ENCODE results near the gene CIAO2B.

The CIAO2B gene

GRCh38 chr16:66919569-66920298 lies 14.5 kb downstream of the CIAO2B start:
- no peak for DNase-seq

- no peak for DNase-seq
These were observed 15.2 kb downstream of the CIAO2B start, which contains the start of gene CDH16 for GRCh38 chr16:66918803-66919568. TSS of gene CDH16 (minus strand) at chr16:66918885. CDS start at chr16:66918065, 820 bp downstream.

- DNase-seq, result no peak
These were observed 15.8 kb downstream of the CIAO2B start for GRCh38 chr16:66918355-66918754.

DNA sequence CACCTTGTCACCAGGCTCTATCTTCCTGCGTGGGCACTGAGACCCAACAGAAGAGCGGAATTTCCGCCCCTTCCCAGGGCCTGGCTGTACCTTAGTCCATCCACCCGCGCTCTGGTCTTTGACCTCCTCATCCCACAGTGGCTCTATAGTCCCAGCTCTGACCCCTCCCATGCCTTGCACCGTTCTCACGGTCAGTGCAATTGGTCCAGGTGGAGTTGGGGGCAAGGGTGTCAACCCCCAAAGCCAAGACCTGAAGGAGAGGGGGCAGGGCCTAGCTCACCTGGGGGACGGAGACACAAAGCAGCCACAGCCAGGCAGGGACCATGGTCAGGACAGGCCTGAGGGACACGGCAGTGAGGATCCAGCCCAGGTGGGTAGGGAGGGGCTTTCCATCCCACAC lies 16.5 kb downstream of the CIAO2B start:
- no peak for DNase-seq

GRCh38 chr16:66916518-66916917 lies 17.7 kb downstream of the CIAO2B start:
- DNase-seq, result no peak

- no peak for DNase-seq
These were observed 19.2 kb downstream of the CIAO2B start for GRCh38 chr16:66915041-66915440.

DNA sequence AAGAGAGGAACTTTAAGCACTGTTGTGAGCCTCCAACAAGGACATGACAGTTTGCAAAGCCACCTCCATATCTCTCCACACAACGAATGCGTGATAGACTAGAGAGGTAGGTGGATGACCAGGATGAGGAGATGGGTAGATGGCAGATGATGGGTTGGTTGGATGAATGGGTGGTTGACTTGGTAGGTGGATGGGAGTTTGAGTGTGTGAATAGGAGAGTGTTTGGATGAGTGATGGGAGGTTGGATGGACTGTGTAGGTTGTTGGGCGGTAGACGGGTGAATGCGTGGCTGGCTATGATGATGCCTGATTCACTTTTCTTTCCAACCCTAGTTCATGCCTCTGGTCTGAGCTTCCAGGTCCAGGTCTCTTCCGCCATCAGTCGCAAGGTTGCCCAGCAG lies 19.7 kb downstream of the CIAO2B start:
- no peak for DNase-seq

GRCh38 chr16:66913711-66914110 lies 20.5 kb downstream of the CIAO2B start:
- no peak for DNase-seq

GRCh38 chr16:66913081-66913480 lies 21.1 kb downstream of the CIAO2B start:
- DNase-seq, result no peak

DNA sequence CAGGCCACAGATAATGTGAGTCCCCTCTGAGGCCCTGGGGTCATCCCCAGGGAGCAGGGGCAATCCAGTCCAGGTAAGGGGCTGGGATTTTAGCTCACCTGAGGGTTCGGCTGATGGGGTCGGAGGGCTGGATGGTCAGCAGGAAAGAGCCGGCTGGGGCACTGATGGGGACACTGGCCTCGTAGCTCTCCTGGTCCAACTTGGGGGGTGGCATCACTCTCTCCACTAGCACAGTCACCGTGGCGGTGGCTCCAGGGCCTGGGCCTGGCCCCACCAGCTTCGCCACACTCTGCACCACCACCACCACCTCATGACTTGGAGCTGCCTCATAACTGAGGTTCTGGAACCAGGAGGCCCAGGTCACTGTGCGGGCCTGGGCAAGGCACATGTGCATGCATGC lies 22.4 kb downstream of the CIAO2B start:
- DNase-seq, result no peak

GRCh38 chr16:66911112-66911511 lies 23.1 kb downstream of the CIAO2B start:
- DNase-seq, result no peak

GRCh38 chr16:66910175-66910940 lies 23.8 kb downstream of the CIAO2B start:
- DNase-seq, result no peak

- DNase-seq, result no peak
These were observed 25.2 kb downstream of the CIAO2B start for GRCh38 chr16:66908762-66909559.

GRCh38 chr16:66908116-66908515 lies 26.1 kb downstream of the CIAO2B start:
- DNase-seq, result no peak

DNA sequence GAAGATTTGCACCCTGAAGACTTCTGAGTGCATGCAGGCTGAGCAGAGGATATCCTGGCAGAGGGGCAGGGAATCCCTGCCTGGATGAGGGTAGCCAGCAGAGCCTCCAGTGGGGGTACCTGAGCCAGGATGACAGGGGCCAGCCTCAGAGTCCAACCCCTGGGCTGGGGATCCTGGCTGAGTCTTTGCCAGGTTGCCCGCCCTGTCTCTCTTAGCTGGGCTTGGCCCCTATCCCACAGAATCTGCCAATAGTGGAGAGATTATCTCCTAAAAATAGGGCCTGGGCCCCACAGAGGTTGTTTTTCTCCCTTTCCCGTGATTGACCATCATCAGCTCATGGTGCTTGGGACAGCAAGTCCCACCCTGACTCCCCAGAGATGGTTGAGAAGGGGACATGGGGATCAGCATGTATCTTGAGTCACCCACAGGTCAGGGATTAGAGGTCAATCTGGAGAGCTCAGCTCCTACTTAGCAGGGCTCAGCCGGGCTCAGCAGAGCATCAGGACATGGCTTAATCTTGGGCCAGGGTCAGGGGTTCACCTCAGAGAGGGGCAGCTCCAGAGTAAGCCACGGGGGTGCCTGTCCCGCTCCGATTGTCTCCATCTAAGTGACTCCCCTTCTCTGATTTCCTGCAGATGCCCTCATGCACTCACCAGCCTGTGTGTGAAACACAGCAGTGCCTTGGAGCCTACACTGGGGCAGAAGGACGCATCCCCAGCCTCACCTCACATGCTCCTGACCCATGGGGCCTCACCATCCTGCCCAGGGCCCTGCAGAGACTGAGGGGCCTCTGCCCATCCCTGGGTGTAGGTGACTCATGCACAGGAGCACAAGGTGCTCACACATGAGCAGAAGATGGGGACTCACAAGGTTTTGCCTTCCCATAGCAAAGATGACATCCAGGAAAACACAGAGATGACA lies 27.0 kb downstream of the CIAO2B start:
- no peak for DNase-seq

GRCh38 chr16:66905633-66906539 lies 28.3 kb downstream of the CIAO2B start:
- peak in 1 of 4 experiments; percentile 33 for DNase-seq

DNA sequence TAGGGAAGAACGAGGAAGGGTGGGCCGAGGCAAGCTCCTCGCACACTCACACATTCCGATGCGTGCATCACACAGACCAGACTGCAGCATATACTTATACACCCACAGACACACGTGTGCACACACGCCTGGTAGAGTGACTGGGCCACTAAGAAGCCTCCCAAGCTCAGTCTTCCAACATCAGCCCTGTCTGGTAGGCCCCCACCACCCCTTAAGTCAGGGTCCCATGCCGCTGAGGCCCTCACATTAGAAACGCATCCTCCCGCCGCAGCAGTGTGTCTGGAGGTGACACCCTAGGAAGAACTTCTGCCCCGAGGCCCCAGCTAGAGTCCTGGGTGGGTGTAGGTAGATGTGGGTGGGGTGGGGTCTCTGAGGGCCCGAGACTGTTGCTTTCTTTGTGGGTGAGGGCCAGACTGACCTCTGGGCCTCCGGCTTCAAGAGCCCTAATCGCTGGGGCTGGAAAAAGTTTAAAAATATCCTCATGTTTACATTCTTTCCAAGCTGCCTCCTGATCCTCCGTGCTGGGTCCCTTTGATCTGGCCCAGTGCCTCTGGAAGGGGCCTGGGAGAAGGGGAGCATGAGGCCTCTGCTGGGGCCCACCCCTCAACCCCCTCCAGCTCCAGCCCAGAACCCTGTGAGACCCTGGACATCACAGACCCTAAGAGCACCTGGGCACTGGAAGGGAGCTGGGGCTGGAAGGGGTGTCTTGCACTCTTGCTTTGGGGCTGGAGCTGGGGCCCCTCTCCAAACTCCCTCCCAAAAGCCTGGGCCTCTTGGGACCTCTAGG lies 29.2 kb downstream of the CIAO2B start:
- DNase-seq, result no peak

DNA sequence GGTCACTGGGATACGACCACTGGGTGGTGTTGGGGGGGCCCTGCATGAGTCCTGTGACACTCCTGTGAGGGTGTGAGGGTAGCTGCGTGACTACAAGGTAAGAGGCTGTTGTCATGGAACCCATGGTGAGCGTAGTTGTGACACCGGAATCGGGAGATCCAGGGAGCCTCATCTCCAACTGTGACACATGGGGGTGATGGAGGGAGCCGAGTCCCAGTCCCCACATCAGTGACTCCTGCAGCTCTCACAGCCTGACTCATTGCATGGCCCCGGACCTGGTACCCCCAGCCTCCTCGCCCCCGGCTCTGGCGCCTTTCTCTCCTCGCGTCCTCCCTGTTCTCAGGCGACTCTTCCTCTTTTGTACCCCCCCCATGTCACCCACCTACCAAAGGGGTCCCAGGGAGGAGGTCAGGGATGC lies 29.8 kb downstream of the CIAO2B start:
- DNase-seq, result no peak

Data from activated naive CD4-positive, alpha-beta T cell (primary cell).